ENCODE results near the gene SPPL3. TPM values are rescaled to one million over a fixed set of nuclear protein-coding genes. Genes with fewer than 3 reads are reported as not detected.
A peak's percentile ranks its signal among the peaks of the same experiment; 100 is the strongest.

Gene SPPL3
- total RNA-seq, 1 donor from 2014 or later, result 56.8 TPM

GRCh38 chr12:120873226-120873625 is 30.9 kb downstream of the SPPL3 start:
- no peak for TF ChIP-seq CTCF (conservative IDR thresholded peaks at IDR 0.05)
- Mint-ChIP-seq H3K9me3 (no peaks in the 10 kb centered on the region), H3K36me3 (ENCODE audit: low read depth) (peaks cover 3% of the 10 kb centered on the region), H3K27ac (ENCODE audit: unreplicated experiment) (no peak overlapping the region), H3K4me3 (no peak overlapping the region), H3K27me3 (ENCODE audit: low read depth) (no peaks in the 10 kb centered on the region), H3K4me1 (peaks cover 15% of the 10 kb centered on the region)
- DNase-seq (ENCODE audit: low read depth, low spot score), result no peak

GRCh38 chr12:120872487-120872886 is 31.7 kb downstream of the SPPL3 start:
- Mint-ChIP-seq H3K27ac (ENCODE audit: unreplicated experiment) (no peak overlapping the region), H3K4me3 (no peak overlapping the region), H3K4me1 (peaks cover 15% of the 10 kb centered on the region), H3K36me3 (ENCODE audit: low read depth) (peaks cover 3% of the 10 kb centered on the region), H3K9me3 (no peaks in the 10 kb centered on the region), H3K27me3 (ENCODE audit: low read depth) (no peaks in the 10 kb centered on the region)
- no peak for TF ChIP-seq CTCF (conservative IDR thresholded peaks at IDR 0.05)
- no peak for DNase-seq (ENCODE audit: low read depth, low spot score)

GRCh38 chr12:120870415-120870814 is 33.7 kb downstream of the SPPL3 start:
- Mint-ChIP-seq H3K27me3 (ENCODE audit: low read depth) (no peaks in the 10 kb centered on the region), H3K4me1 (peaks cover 15% of the 10 kb centered on the region), H3K27ac (ENCODE audit: unreplicated experiment) (peak overlapping the region; percentile 37), H3K36me3 (ENCODE audit: low read depth) (no peaks in the 10 kb centered on the region), H3K9me3 (no peaks in the 10 kb centered on the region), H3K4me3 (no peak overlapping the region)
- no peak for TF ChIP-seq CTCF (conservative IDR thresholded peaks at IDR 0.05)
- no peak for DNase-seq (ENCODE audit: low read depth, low spot score)

GRCh38 chr12:120869376-120869775 is 34.8 kb downstream of the SPPL3 start:
- no peak overlapping the region for H3K4me3 Mint-ChIP-seq
- DNase-seq (ENCODE audit: low read depth, low spot score), result no peak
- peaks cover 15% of the 10 kb centered on the region for H3K4me1 Mint-ChIP-seq
- H3K27me3 Mint-ChIP-seq (ENCODE audit: low read depth), result no peaks in the 10 kb centered on the region
- H3K9me3 Mint-ChIP-seq, result no peaks in the 10 kb centered on the region
- no peak for TF ChIP-seq CTCF (conservative IDR thresholded peaks at IDR 0.05)
- no peak overlapping the region for H3K27ac Mint-ChIP-seq (ENCODE audit: unreplicated experiment)
- no peaks in the 10 kb centered on the region for H3K36me3 Mint-ChIP-seq (ENCODE audit: low read depth)

GRCh38 chr12:120866108-120866507 is 38.0 kb downstream of the SPPL3 start:
- Mint-ChIP-seq H3K27me3 (ENCODE audit: low read depth) (no peaks in the 10 kb centered on the region), H3K36me3 (ENCODE audit: low read depth) (no peaks in the 10 kb centered on the region), H3K4me3 (no peak overlapping the region), H3K27ac (ENCODE audit: unreplicated experiment) (no peak overlapping the region), H3K9me3 (no peaks in the 10 kb centered on the region), H3K4me1 (peaks cover 4% of the 10 kb centered on the region)
- DNase-seq (ENCODE audit: low read depth, low spot score), result no peak
- no peak for TF ChIP-seq CTCF (conservative IDR thresholded peaks at IDR 0.05)

- Mint-ChIP-seq H3K27me3 (ENCODE audit: low read depth) (no peaks in the 10 kb centered on the region), H3K4me3 (no peak overlapping the region)
Measured at GRCh38 chr12:120865098-120865497, 39.1 kb downstream of the SPPL3 start.

More at GRCh38 chr12:120865098-120865497, 39.1 kb downstream of the SPPL3 start:
- no peak for TF ChIP-seq CTCF (conservative IDR thresholded peaks at IDR 0.05)
- Mint-ChIP-seq H3K4me1 (peaks cover 4% of the 10 kb centered on the region), H3K9me3 (no peaks in the 10 kb centered on the region), H3K27ac (ENCODE audit: unreplicated experiment) (no peak overlapping the region), H3K36me3 (ENCODE audit: low read depth) (no peaks in the 10 kb centered on the region)
- DNase-seq (ENCODE audit: low read depth, low spot score), result no peak

Data from neural crest cell (in vitro differentiated cells).